LNCaP clone FGC (cell line): ENCODE measurements around the gene SMIM20.

Experiments
- DNase-seq: peaks from one replicate; pipeline ENCODE4 v3.0.0-alpha.2; 2011; ENCODE audit warnings: low read depth
- H3K4me3 ChIP-seq: 2 replicates; pipeline ENCODE4 v1.5.1; 2011; ENCODE audit warnings: mild to moderate bottlenecking, low read depth, low read length, control low read depth
- CTCF ChIP-seq: IDR thresholded peaks from 2 replicates; pipeline ENCODE4 v1.5.1; 2012; ENCODE audit warnings: mild to moderate bottlenecking; ENCODE audit not compliant: control insufficient read depth, insufficient read depth; ENCODE audit errors: extremely low read depth

Gene SMIM20

GRCh38 chr4:25955705-25956104 lies 41.7 kb downstream of the SMIM20 start:
- no peak for TF ChIP-seq CTCF
- no peak for DNase-seq
- H3K4me3 ChIP-seq = no peak overlapping the region

GRCh38 chr4:25956260-25956659 lies 42.2 kb downstream of the SMIM20 start:
- DNase-seq = no peak
- H3K4me3 ChIP-seq = no peak overlapping the region
- no peak for TF ChIP-seq CTCF

- no peak for TF ChIP-seq CTCF
- no peak overlapping the region for H3K4me3 ChIP-seq
- no peak for DNase-seq
These were observed 44.1 kb downstream of the SMIM20 start for GRCh38 chr4:25958110-25958509.

- no peak overlapping the region for H3K4me3 ChIP-seq
- DNase-seq = no peak
- no peak for TF ChIP-seq CTCF
These were observed 48.4 kb downstream of the SMIM20 start for GRCh38 chr4:25962393-25962792.

GRCh38 chr4:25965629-25966028 lies 51.6 kb downstream of the SMIM20 start:
- H3K4me3 ChIP-seq = no peak overlapping the region
- TF ChIP-seq CTCF = no peak
- no peak for DNase-seq

GRCh38 chr4:25966171-25966570 lies 52.2 kb downstream of the SMIM20 start:
- no peak for DNase-seq
- H3K4me3 ChIP-seq = no peak overlapping the region
- TF ChIP-seq CTCF = no peak

- no peak for TF ChIP-seq CTCF
- no peak overlapping the region for H3K4me3 ChIP-seq
- no peak for DNase-seq
These were observed 55.5 kb downstream of the SMIM20 start for GRCh38 chr4:25969374-25970155.
